ENCODE data around the gene SLIT1. TPM values are rescaled to one million over a fixed set of nuclear protein-coding genes. Genes with fewer than 3 reads are reported as not detected.

SLIT1 gene
- total RNA-seq, 1 experiment from 2014 or later = not detected

DNA sequence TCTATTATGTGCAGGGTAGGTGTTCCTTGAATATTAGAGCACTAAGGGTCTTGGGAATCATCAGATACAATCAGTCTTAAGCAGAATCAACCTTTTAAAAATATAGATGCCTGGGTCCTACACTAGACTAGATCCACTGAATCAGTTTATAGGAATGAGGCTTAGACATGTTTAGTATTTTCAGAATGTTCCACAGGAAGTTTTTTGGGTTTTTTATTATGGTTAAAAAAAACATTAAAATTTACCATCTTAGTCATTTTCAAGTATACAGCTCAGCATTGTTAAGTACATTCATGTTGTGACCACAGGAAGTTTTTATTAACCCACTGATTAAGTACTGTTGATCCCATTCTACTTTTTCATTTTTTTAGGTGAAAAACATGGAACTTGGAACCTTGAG, 217.9 kb downstream of the SLIT1 start:
- Histone ChIP-seq H3K4me3 (no peak overlapping the region), H3K36me3 (no peaks in the 10 kb centered on the region), H3K9me3 (no peaks in the 10 kb centered on the region), H3K27me3 (no peaks in the 10 kb centered on the region)
- no peak for DNase-seq

DNA sequence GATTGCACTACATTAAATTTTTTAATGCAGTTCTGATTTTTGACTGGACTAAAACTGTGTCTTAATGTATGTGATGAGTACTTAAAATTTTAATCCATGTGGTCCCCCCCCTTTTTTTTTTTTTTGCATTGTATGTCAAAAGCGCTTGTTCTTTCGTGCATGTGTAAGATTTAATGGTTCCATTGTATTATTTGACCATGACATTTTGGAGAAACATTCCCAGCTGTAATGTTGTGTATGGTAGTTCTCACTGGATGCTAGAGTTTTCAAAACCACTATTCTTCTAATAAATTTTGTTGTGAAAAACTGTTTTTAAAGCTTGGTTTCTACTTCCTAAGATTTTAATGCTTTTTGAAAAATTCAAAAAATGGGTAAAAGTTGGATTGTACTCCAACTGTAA, 221.6 kb downstream of the SLIT1 start:
- H3K4me3 ChIP-seq = no peak overlapping the region
- no peaks in the 10 kb centered on the region for H3K36me3 ChIP-seq
- no peaks in the 10 kb centered on the region for H3K27me3 ChIP-seq
- no peak for DNase-seq
- no peaks in the 10 kb centered on the region for H3K9me3 ChIP-seq

DNA sequence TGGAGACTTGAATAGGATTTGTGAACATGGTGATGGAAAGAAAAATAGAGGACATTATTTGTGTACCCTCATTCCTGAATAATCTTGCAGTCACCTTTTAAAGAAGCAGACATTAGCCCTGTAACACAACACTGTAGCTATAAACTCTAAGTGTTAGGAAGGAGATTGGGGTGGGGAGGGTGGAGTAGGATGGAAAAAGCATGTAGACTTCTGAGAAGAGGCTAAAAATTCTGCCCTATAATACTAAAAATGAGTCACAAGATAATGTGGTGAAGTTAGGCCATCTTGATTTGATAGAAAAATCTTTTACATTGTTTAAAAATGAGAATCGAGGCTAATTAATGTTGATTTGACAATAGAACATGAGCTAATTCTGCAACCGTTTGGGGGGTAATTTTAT, 224.9 kb downstream of the SLIT1 start:
- no peak for DNase-seq
- Histone ChIP-seq H3K9me3 (no peaks in the 10 kb centered on the region), H3K4me3 (no peak overlapping the region), H3K36me3 (peaks cover 15% of the 10 kb centered on the region), H3K27me3 (no peaks in the 10 kb centered on the region)

DNA sequence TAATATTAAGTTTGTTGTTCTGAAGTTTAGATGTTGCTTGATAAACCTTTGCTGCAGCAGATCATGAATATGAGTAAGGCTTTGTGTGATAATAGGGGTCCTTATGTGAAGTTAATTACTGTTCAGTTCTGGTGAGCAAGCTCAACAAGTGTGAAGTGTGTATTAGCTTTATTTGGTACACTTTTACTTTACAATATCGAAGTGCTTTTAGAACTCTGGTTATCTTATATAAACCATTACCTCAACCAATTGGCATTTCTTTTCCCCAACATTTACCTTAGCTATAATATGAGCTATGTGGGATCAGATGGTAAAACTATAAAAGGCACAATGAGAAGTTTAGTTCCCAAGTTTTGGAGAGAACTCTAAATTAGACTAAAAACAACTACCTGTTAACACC, 226.0 kb downstream of the SLIT1 start:
- H3K36me3 ChIP-seq = peaks cover 20% of the 10 kb centered on the region
- H3K4me3 ChIP-seq = no peak overlapping the region
- no peaks in the 10 kb centered on the region for H3K9me3 ChIP-seq
- DNase-seq = no peak
- no peaks in the 10 kb centered on the region for H3K27me3 ChIP-seq

DNA sequence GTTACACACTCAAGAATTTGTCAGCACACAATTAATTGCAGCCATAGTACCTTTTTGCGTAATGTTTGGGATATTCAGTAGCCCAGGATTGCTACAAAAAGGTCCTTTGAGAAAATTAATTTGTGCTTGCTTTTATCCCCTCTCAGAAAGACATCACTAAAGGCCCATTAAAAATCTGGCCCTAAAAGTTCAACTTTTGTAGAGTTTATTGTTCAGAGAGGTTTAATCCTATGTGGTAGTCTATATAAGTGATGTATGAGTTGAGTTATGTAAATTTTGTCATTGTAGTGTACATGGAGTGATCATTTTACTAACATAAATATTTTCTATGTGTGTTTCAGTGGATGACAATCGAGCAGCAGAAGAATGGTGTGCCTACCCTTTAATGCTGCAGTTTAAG, 227.7 kb downstream of the SLIT1 start:
- Histone ChIP-seq H3K4me3 (no peak overlapping the region), H3K27me3 (no peaks in the 10 kb centered on the region), H3K36me3 (peaks cover 21% of the 10 kb centered on the region), H3K9me3 (no peaks in the 10 kb centered on the region)
- no peak for DNase-seq

DNA sequence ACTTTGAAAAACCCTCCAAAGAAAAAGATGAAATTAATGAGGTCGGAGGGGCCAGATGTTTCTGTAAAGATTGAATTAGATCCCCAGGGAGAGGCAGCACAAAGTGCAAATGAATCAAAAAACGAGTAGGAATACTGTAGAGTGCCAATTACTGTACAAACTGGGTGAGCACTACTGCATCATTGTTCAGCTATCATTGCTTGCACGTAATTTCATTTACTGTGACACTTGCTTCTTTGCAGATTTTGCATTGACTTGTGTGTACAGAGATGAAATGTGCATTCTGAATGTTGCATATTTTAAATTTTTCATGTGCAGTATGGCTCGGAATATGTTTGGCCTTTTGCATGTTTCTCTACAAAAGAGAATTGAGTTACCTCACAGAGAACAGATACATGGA, 230.0 kb downstream of the SLIT1 start:
- no peak for DNase-seq
- no peaks in the 10 kb centered on the region for H3K9me3 ChIP-seq
- H3K27me3 ChIP-seq = no peaks in the 10 kb centered on the region
- peaks cover 26% of the 10 kb centered on the region for H3K36me3 ChIP-seq
- H3K4me3 ChIP-seq = no peak overlapping the region

DNA sequence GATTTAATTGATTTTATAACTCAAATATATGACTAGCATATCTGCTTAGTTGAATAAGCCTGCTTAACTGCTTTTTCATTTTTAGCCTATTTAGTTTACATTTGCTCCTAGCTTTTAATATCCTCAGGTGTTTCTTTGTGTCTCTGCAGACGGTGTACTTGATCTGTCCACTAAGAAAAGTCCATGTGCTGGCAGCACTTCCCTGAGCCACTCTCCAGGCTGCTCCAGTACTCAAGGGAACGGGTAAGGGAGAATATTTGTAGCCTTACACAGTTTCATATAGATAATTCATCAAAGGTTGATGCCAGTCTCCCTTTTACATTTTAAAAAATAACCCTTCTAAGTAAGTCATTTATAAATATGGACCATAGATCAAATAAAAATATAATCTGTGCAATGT, 233.8 kb downstream of the SLIT1 start:
- H3K27me3 ChIP-seq = no peaks in the 10 kb centered on the region
- H3K4me3 ChIP-seq = no peak overlapping the region
- DNase-seq = no peak
- no peaks in the 10 kb centered on the region for H3K9me3 ChIP-seq
- H3K36me3 ChIP-seq = peaks cover 18% of the 10 kb centered on the region

DNA sequence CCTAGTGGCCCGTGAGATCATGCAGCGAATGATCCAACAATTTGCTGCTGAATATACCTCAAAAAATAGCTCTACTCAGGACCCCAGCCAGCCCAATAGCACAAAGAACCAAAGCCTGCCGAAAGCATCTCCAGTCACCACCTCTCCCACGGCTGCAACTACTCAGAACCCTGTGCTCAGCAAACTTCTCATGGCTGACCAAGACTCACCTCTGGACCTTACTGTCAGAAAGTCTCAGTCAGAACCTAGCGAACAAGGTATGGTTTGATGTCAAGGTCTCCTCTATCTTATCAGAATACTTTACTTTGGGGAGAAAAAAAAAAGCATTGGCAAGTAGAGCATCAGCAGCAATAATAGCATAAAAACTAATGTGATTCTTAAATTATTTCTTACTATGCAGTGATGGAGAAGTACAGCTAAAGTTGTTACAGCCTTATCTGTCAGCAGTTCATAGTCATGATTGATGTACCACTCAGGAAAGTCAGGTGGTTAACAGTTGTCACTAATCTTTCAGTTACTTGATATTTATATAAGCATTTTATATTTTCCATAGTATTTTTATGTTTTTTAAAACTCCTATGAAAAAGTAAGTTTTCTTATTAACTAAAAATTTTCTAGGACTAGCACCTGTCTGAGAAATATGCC, 236.6 kb downstream of the SLIT1 start:
- no peaks in the 10 kb centered on the region for H3K27me3 ChIP-seq
- H3K9me3 ChIP-seq = no peaks in the 10 kb centered on the region
- no peak overlapping the region for H3K4me3 ChIP-seq
- H3K36me3 ChIP-seq = peaks cover 10% of the 10 kb centered on the region; the same call in 1 of the 2 replicates
- no peak for DNase-seq

Other genes starting within 250 kb of the SLIT1 start
- gene ARHGAP19, start 106.7 kb upstream of the SLIT1 start, total RNA-seq (2014; rRNA removed; shearing (Covaris generic); ENCODE audit: low replicate concordance) = 1.7 and 3.2 TPM in 2 replicates
- gene FRAT1, start 133.3 kb upstream of the SLIT1 start, total RNA-seq (2014; rRNA removed; shearing (Covaris generic); ENCODE audit: low replicate concordance) = 3.8 and 5.9 TPM in 2 replicates
- 4.7 and 15.4 TPM in 2 replicates for gene FRAT2, start 148.8 kb upstream of the SLIT1 start, total RNA-seq (2014; rRNA removed; shearing (Covaris generic); ENCODE audit: low replicate concordance)
- 19.0 and 34.7 TPM in 2 replicates for gene RRP12, start 215.4 kb upstream of the SLIT1 start, total RNA-seq (2014; rRNA removed; shearing (Covaris generic); ENCODE audit: low replicate concordance)
- 577 and 749 TPM in 2 replicates for gene PGAM1, start 240.2 kb upstream of the SLIT1 start, total RNA-seq (2014; rRNA removed; shearing (Covaris generic); ENCODE audit: low replicate concordance)